Esophagus muscularis mucosa (tissue), 4 donors: ENCODE measurements around the gene APOL6. TPM values are rescaled to one million over a fixed set of nuclear protein-coding genes. Genes with fewer than 3 reads are reported as not detected.
"Not testable (repeated sequence)": the region's sequence is repeated elsewhere in the genome, so short reads cannot be mapped to it uniquely, and the experiment has no call there.

ENCODE experiments used
- DNase-seq: peaks from one replicate; pipeline ENCODE4 v3.0.0-alpha.2; 2017; ENCODE audit errors: extremely low spot score
- H3K27ac ChIP-seq, 4 donors: fragments of 200-600 bp; sonication (generic); replicated peaks in 1 of 4; 1 replicate in 3 of 4; 2 replicates in 1 of 4; pipeline ENCODE4 v1.5.1; 2016 to 2019; ENCODE audit warnings: mild to moderate bottlenecking in 1 of 4
- H3K27me3 ChIP-seq, 4 donors: fragments of 200-600 bp; sonication (generic); one replicate each; pipeline versions ENCODE4 v1.5.1 to v1.6.0; 2016 to 2019
- H3K36me3 ChIP-seq, 4 donors: fragments of 200-600 bp; sonication (generic); one replicate each; pipeline ENCODE4 v1.5.1; 2016 to 2019
- H3K4me1 ChIP-seq, 4 donors: fragments of 200-600 bp; sonication (generic); one replicate each; pipeline ENCODE4 v1.5.1; 2016 to 2019
- H3K4me3 ChIP-seq, 4 donors: fragments of 200-600 bp; sonication (generic); 1 replicate in 2 of 4; 2 replicates in 2 of 4; pipeline ENCODE4 v1.5.1; 2016 to 2019; ENCODE audit warnings: mild to moderate bottlenecking in 4 of 4, moderate library complexity in 1 of 4
- H3K9me3 ChIP-seq, 4 donors: fragments of 200-600 bp; sonication (generic); 1 replicate in 3 of 4; 2 replicates in 1 of 4; pipeline ENCODE4 v1.5.1; 2016 to 2019
- CTCF ChIP-seq, 3 experiments: fragments of 200-600 bp in 2 of 3; fragments of 450-650 bp in 1 of 3; sonication (generic) in 2 of 3; IDR thresholded peaks; one replicate each; pipeline ENCODE4 v1.5.1; 2017 to 2019; ENCODE audit warnings: antibody characterized with exemption in 3 of 3, mild to moderate bottlenecking in 2 of 3, moderate library complexity in 1 of 3
- EP300 ChIP-seq: sonication (generic); formaldehyde crosslinking; IDR thresholded peaks from one replicate; pipeline ENCODE4 v1.6.1; 2017; ENCODE audit warnings: antibody characterized with exemption
- POLR2A ChIP-seq: fragments of 450-650 bp; IDR thresholded peaks from one replicate; pipeline ENCODE4 v1.6.1; 2017; ENCODE audit warnings: antibody characterized with exemption, moderate library complexity, mild to moderate bottlenecking, low read depth
- POLR2AphosphoS5 ChIP-seq, 2 donors: sonication (generic); formaldehyde crosslinking; IDR thresholded peaks; one replicate each; pipeline ENCODE4 v1.6.1; 2017; ENCODE audit warnings: antibody characterized with exemption in 2 of 2
- WGBS: methylation state at CpG from one replicate; pipeline ENCODE4 v1.1.5; 2018; 5-methylcytosine and 5-hydroxymethylcytosine counted together
- intact Hi-C: fragments of 100-400 bp; cut with DNase I; formaldehyde crosslinking; loops from one replicate; pipeline ENCODE4 v1.15.1; 2023
- total RNA-seq, 4 donors: library from RNA; depleted of rRNA; stranded (reverse); fragments of >200 nt; gene quantifications; one replicate each; pipeline versions ENCODE4 v1.1.0 to v1.2.1, GENCODE V29; 2016

The APOL6 gene
- total RNA-seq, 4 donors from 2014 or later = 10.1 to 21.0 (median 12.1) TPM

DNA sequence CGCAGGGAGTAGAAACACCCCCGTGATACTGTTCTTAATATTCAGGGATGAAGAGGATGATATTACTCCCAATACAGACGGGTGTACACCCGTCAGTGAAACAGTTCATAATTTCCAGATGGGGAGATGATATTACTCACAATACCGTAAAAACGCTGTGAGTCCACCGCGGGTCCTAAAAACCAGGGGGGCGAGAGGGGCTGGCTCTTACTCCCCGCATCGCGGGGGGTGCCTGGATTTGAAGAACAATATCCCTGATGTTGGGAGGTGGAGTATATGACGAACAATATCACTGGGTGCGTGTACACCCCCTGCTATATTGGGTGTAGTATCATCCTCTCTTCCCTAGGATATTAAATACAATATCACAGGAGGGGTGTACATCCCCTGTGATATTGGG is 48.9 kb downstream of the APOL6 start:
- Histone ChIP-seq H3K4me1 (no peaks in the 10 kb centered on the region), H3K27me3 (peaks cover 0 to 8% (median 0%) of the 10 kb centered on the region in 4 donors), H3K4me3 (no peak overlapping the region), H3K36me3 (no peaks in the 10 kb centered on the region), H3K27ac (no peak overlapping the region), H3K9me3 (no peaks in the 10 kb centered on the region)
- TF ChIP-seq POLR2AphosphoS5 (IDR thresholded peaks at IDR 0.05) = no peak
- TF ChIP-seq POLR2A = no peak
- no peak for TF ChIP-seq EP300
- no peak for TF ChIP-seq CTCF (IDR thresholded peaks at IDR 0.05)
- WGBS = 83% methylated on average over 13 of the region's 14 CpGs
- DNase-seq = no peak
- intact Hi-C loops = no loop called here

GRCh38 chr22:35699852-35700251 is 51.6 kb downstream of the APOL6 start:
- H3K4me3 ChIP-seq, DNase-seq, H3K27me3 ChIP-seq, intact Hi-C loops, H3K4me1 ChIP-seq, H3K27ac ChIP-seq, H3K36me3 ChIP-seq, H3K9me3 ChIP-seq: not testable (repeated sequence)
- WGBS = 83% methylated on average over 4 of the region's 6 CpGs

GRCh38 chr22:35703861-35704584 is 55.8 kb downstream of the APOL6 start:
- 89% methylated on average over 7 of the region's 7 CpGs for WGBS
- H3K27me3 ChIP-seq = no peaks in the 10 kb centered on the region
- DNase-seq = no peak
- H3K4me3 ChIP-seq = no peak overlapping the region
- no peak overlapping the region for H3K27ac ChIP-seq
- TF ChIP-seq POLR2AphosphoS5 (IDR thresholded peaks at IDR 0.05) = no peak
- no peak for TF ChIP-seq EP300
- no peak for TF ChIP-seq CTCF (IDR thresholded peaks at IDR 0.05)
- no peak for TF ChIP-seq POLR2A
- H3K4me1 ChIP-seq = no peaks in the 10 kb centered on the region
- no peaks in the 10 kb centered on the region for H3K9me3 ChIP-seq
- intact Hi-C loops = no loop called here
- H3K36me3 ChIP-seq = no peaks in the 10 kb centered on the region

DNA sequence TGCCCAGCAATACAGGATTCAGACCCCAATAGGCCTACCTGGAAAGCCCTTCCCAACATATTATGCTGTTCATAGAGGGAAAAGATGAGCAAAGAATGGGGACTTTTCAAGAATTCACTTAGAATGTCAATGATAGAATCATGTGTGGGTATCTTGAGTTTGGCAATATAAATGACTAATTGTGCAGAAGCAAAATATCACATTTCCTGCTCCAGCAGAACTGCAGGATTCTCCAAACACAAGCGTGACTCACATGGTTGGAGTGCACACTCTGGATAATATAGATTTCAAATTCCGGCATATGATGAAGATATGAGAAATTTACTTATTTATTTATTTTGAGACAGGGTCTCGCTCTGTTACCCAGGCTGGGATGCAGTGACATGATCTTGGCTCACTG is 56.9 kb downstream of the APOL6 start:
- Histone ChIP-seq H3K36me3 (no peaks in the 10 kb centered on the region), H3K4me3 (no peak overlapping the region), H3K4me1 (no peaks in the 10 kb centered on the region), H3K9me3 (no peaks in the 10 kb centered on the region), H3K27ac (no peak overlapping the region), H3K27me3 (no peaks in the 10 kb centered on the region)
- WGBS = 95% methylated on average over 3 of the region's 3 CpGs
- TF ChIP-seq EP300 (no peak), POLR2A (no peak), POLR2AphosphoS5 (IDR thresholded peaks at IDR 0.05) (no peak), CTCF (IDR thresholded peaks at IDR 0.05) (no peak)
- intact Hi-C loops = no loop called here
- no peak for DNase-seq

GRCh38 chr22:35708453-35708852 is 60.2 kb downstream of the APOL6 start:
- no peak for TF ChIP-seq POLR2A
- TF ChIP-seq CTCF (IDR thresholded peaks at IDR 0.05) = no peak
- no peak for TF ChIP-seq EP300
- no peak for TF ChIP-seq POLR2AphosphoS5 (IDR thresholded peaks at IDR 0.05)
- Histone ChIP-seq H3K4me3 (no peak overlapping the region), H3K27ac (no peak overlapping the region), H3K9me3 (peaks cover 0 to 5% (median 0%) of the 10 kb centered on the region in 4 donors), H3K27me3 (no peaks in the 10 kb centered on the region), H3K36me3 (no peaks in the 10 kb centered on the region), H3K4me1 (no peaks in the 10 kb centered on the region)
- intact Hi-C loops = no loop called here
- no peak for DNase-seq
- WGBS = 58% methylated on average over 7 of the region's 7 CpGs
